Measurements from ENCODE around the gene HTRA1. TPM values are rescaled to one million over a fixed set of nuclear protein-coding genes. Genes with fewer than 3 reads are reported as not detected.

HTRA1 gene
- total and polyA plus RNA-seq, 2 of the 4 experiments (the other 2 are of a cell fraction): 28.5 to 108 TPM

GRCh38 chr10:122543676-122544445 is 82.5 kb downstream of the HTRA1 start:
- no peak overlapping the region for H3K4me3 ChIP-seq (ENCODE audit: insufficient read depth, low read depth, low read length)
- no peak overlapping the region for H2AK5ac ChIP-seq (ENCODE audit: low read depth, low read length)
- in situ Hi-C loops (cut with MboI; ENCODE audit: low sequenced_read_pairs) (no loop called here), intact Hi-C loops (cut with micrococcal nuclease) (no loop called here), dilution Hi-C loops (cut with HindIII; ENCODE audit: low sequenced_read_pairs, unreplicated experiment) (no loop called here)
- no peak overlapping the region for H3K23ac ChIP-seq (ENCODE audit: low read depth, low read length)
- H2BK15ac ChIP-seq (ENCODE audit: low read depth, low read length): no peak overlapping the region
- ATAC-seq (ENCODE audit: low read depth) (no peak), DNase-seq (no peak)
- no TSS peak for BruUV-seq (replicated peaks)
- H4K5ac ChIP-seq (ENCODE audit: low read depth, low read length): no peak overlapping the region
- no peak overlapping the region for H2BK5ac ChIP-seq (ENCODE audit: low read depth, low read length, poor library complexity, severe bottlenecking)
- no peak overlapping the region for H3K27ac ChIP-seq (ENCODE audit: insufficient read depth, low read length)
- no peak overlapping the region for H4K8ac ChIP-seq (ENCODE audit: low read depth in 2 of 2, low read length in 2 of 2)
- no peak overlapping the region for H3K4me2 ChIP-seq (ENCODE audit: low read depth, low read length)
- no peak overlapping the region for H2AFZ ChIP-seq (replicated peaks; ENCODE audit: low read length, poor library complexity)
- no peaks in the 10 kb centered on the region for H3K9me1 ChIP-seq (ENCODE audit: insufficient read depth, low read length)
- no peak overlapping the region for H2BK20ac ChIP-seq (ENCODE audit: low read depth, low read length)
- H3K36me3 ChIP-seq (ENCODE audit: control insufficient read depth, insufficient read depth, low read length): no peaks in the 10 kb centered on the region
- no peaks in the 10 kb centered on the region for H3K9me3 ChIP-seq (ENCODE audit: control insufficient read depth, insufficient read depth, low read length)
- no peak overlapping the region for H3K18ac ChIP-seq (ENCODE audit: low read depth, low read length)
- no peak overlapping the region for H3K56ac ChIP-seq (ENCODE audit: extremely low read depth, insufficient read depth, low read length)
- 58% methylated on average over 6 of the region's 10 CpGs; no CpG with 5 or more reads in 1 of the 2 experiments for WGBS, 2 experiments (ENCODE audit: extremely low coverage in 2 of 2, insufficient read length in 1 of 2)
- H4K20me1 ChIP-seq (ENCODE audit: insufficient read depth, low read length): no peaks in the 10 kb centered on the region
- H2BK120ac ChIP-seq (ENCODE audit: low read depth, low read length): no peak overlapping the region
- H3K9ac ChIP-seq (ENCODE audit: low read depth, low read length): no peak overlapping the region
- ChIA-PET POLR2A (ENCODE audit: unreplicated experiment) (no interaction called here), CTCF (no interaction called here)
- H3K14ac ChIP-seq (replicated peaks; ENCODE audit: low read depth, low read length): no peak overlapping the region
- no peaks in the 10 kb centered on the region for H3K4me1 ChIP-seq (ENCODE audit: control insufficient read depth, insufficient read depth, low read length)
- TF ChIP-seq CTCF (conservative IDR thresholded peaks at IDR 0.05; ENCODE audit: low read depth, low read length) (no peak), BHLHE40 (IDR thresholded peaks at IDR 0.05; ENCODE audit: low read depth, low read length) (no peak), MXI1 (IDR thresholded peaks at IDR 0.05; ENCODE audit: borderline replicate concordance, low read depth, low read length) (no peak), SMC3 (IDR thresholded peaks at IDR 0.05; ENCODE audit: low read depth, low read length) (no peak), RCOR1 (IDR thresholded peaks at IDR 0.05; ENCODE audit: insufficient replicate concordance, low read length) (no peak), CHD1 (IDR thresholded peaks at IDR 0.05; ENCODE audit: low read depth, low read length) (no peak), MAFK (IDR thresholded peaks at IDR 0.05; ENCODE audit: low read depth, low read length) (no peak), CEBPB (IDR thresholded peaks at IDR 0.05; ENCODE audit: low read depth, low read length) (no peak), NFE2L2 (IDR thresholded peaks at IDR 0.05; ENCODE audit: low read depth, low read length) (no peak)
- peaks cover 11% of the 10 kb centered on the region for H3K27me3 ChIP-seq (ENCODE audit: control insufficient read depth, insufficient read depth, low read length)
- H4K91ac ChIP-seq (ENCODE audit: insufficient read depth, low read depth, low read length): no peak overlapping the region
- H3K79me1 ChIP-seq (ENCODE audit: low read depth in 1 of 2, low read length in 2 of 2): no peaks in the 10 kb centered on the region
- no peak overlapping the region for H3K4ac ChIP-seq (ENCODE audit: low read depth, low read length)
- H2AK9ac ChIP-seq (replicated peaks; ENCODE audit: low read depth, low read length, poor library complexity): no peak overlapping the region

All from IMR-90 (cell line).